HuH-7.5 (cell line): ENCODE results near the gene RAB1A.
A peak's percentile ranks its signal among the peaks of the same experiment; 100 is the strongest.
"Not testable (repeated sequence)": the region's sequence is repeated elsewhere in the genome, so short reads cannot be mapped to it uniquely, and the experiment has no call there.

Experiments
- DNase-seq: peaks from one replicate; pipeline ENCODE4 v3.0.0; 2011; ENCODE audit warnings: low spot score

The RAB1A gene

DNA sequence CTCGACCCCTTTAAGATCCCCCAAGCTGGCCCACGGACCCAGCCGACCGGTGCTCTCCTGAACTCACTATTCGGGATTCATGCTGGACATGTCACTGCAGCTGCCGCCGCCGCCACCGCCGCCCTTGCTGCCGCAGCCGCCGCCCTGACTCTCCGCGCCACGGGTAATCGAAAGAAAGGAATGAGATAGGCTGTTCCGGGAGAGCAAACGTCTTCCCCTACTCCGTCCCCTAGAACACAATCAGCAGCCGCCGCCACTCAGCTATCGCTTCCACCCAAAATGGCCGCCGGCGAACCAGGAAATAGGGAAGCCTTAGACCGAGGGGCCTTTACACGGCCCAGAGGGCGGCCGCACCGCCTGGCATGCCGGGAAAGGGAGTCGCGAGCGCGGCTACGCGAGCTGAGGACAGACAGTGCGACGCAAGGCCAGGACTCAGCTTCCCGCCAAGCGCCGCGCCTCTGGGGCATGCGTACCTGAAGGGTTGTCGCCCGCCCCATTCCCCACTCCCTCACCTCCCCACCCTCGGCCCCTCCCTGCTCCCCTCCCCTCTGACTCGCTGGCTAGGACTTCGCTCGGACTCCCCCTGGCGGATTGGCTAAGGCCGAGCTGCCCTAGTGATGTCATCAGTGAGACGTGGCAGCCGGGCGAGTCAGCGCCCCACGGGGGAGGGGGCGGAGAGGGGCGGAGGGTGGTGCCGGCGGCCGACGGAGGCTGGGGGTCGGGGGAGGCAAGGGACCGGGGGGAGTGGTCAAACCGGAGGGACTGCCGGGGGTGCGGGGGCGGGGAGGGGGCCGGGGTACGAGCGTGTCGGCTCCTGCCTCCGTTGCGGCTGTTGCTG lies at the start of gene RAB1A:
TSS of gene RAB1A (minus strand) at position 281 of the 838 bp plus-strand sequence. CDS start at position 90, 191 bp downstream.
- DNase-seq: peak; percentile 89

DNA sequence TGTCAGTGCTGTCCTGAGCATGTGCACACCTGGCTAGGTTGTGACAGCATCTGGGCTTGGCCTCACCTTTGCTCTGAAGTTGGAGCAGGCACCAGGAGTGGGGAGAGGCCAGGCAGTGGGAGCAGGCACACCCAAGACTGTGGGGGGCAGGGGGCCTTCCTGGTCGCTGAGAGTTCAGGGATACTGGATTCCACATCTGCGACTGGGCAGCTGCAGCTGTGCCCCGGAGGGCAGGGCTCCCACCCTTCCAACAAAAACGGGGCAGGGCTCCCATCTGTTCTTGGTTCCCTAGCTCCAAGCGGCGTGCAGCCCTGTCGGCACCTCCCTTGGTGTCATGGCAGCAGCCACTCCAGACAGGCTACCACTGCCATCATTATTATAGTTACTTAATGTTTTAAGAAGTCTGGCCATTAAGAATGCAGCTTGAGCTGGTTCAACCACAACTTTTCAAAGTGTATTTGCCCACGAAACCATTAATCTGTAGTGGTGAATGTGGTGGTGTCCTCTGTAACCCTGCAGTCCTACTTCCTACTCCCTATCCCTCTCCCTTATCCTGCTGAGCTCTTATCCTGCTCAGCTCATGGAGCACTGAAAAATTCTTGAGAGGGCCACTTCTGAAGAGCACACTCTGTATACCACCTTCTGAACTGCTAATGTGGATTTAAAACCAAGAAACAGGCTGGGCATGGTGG lies 48.0 kb upstream of the RAB1A start:
- DNase-seq: no peak

DNA sequence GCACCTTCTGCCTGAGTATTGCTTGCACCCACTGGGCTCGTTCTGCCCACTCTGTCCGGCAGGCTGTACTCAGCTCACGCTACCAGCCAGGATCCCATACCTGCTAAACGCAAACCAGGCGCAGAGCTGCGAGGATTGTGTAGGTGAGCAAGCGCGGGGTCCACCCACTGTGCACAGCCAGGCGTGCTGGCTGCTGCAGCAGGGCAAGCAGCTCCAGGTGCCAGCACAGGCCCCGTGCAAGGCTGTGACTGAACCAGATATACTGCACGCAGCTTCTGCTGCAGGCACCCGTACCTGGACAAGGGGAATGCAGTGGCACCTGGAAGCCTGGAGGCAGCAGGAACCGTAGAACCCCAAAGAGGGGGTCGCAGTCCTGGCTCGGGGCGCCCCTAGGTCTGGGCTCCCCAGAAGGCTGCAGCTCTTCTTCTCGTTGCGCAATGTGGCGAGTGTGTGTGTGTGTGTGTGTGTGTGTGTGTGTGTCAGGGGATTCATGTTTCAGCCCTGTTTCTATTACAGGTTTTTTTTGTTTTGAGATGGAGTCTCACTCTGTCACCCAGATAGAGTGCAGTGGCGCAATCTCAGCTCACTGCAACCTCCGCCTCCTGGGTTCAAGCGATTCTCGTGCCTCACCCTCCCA lies 46.1 kb upstream of the RAB1A start:
- DNase-seq: no peak

DNA sequence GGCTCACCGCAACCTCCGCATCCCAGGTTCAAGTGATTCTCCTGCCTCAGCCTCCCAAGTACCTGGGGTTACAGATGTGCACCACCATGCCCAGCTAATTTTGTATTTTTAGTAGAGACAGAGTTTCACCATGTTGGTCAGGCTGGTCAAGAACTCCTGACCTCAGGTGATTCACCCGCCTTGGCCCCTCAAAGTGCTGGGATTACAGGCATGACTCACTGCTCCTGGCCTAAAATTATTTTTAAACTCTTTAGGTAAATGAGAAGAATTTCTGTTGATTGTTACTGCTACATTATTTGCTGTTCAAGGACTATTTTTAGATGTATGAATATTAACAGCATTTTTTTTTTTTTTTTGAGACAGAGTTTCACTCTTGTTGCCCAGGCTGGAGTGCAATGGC lies 44.1 kb upstream of the RAB1A start:
- DNase-seq: not testable (repeated sequence)

DNA sequence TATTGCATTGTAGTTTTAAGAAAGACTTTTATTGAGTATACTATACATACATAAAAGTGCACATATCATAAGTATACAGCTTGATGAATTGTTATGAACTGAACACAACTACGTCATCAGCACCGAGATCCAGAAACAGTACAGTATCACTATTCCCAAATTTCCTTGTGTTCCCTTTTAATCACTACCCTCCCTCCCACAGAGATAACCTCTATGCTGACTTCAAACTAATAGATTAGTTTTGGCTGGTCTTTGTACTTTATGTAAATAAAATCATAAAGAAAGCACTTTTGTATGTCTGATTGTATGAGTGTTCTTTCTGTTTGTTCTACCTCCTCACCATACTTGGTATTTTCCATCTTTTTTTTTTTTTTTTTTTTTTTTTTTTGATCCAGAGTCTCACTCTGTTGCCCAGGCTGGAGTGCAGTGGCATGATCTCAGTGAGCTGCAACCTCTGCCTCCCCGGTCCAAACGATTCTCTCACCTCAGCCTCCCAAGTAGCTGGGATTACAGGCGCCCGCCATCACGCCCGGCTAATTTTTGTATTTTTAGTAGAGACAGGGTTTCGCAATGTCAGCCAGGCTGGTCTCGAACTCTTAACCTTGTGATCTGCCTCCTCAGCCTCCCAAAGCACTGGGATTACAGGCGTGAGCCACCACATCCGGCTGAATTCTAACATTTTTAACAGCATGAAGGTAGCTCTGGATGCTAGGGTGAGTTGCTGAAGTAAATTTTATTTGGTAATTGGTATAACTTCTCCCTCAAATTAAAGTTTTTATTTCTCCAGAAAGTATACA lies 43.3 kb upstream of the RAB1A start:
- DNase-seq: no peak

DNA sequence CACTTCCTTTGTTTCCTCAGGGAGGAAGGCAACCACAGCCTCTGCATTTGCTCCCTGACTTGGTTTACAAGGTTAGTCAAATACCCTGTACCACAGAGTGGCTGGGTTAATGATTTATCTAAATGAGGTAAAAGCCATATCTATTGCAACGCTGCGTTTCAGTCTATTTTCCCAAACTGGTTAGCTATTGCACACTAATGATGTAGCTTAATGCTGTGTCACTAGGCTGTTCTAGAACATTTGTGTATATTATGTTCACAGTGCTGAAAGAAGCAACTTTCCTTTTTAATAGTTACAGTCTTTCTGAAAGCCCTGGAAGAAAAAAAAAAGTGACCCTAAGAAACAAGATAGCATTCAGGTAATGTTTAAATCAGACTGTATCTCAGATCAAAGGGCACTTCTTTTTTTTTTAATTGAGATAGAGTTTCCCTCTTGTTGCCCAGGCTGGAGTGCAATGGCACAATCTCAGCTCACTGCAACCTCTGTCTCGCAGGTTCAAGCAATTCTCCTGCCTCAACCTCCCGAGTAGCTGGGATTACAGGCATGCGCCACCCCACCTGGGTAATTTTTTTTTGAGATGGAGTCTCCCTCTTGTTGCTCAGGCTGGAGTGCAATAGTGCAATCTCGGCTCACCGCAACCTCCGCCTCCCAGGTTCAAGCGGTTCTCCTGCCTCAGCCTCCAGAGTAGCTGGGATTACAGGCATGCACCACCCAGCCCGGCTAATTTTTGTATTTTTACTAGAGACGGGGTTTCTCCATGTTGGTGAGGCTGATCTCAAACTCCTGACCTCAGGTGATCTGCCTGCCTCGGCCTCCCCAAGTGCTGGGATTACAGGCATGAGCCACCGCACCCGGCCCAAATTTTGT lies 40.9 kb upstream of the RAB1A start:
- peak; percentile 41 for DNase-seq

DNA sequence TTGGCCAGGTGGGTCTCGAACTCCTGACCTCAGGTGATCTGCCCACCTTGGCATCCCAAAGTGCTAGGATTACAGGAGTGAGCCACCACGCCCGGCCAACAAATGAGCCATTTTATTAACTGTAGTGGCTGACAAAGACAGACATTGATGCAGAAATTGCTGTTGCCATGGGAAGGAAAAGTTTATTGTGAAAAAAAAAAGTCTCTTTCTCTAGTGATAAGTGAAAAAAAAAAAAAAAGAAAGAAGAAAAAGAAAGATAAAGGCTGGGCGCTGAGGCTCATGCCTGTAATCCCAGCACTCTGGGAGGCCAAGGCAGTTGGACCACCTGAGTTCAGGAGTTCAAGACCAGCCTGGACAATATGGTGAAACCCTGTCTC lies 39.8 kb upstream of the RAB1A start:
- DNase-seq: no peak

DNA sequence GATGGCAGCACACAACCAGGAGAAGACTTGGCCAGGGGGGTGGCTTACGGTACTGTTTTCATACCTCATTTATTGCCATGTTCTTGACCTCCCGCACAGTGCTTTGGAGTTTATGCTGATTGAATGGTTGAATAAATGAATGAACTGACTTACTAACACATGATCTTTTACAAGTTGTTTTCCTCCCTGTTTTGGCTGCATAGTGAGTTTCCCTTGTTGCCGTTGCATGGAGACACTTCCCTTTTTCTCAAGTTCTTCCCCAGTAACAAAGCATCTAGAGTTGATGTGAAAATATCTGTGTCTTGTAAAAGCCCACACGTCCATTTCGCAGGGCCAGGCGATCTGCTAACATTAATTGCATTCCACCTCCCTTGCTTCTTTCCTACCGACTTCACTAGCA lies 35.7 kb upstream of the RAB1A start:
- DNase-seq: no peak

DNA sequence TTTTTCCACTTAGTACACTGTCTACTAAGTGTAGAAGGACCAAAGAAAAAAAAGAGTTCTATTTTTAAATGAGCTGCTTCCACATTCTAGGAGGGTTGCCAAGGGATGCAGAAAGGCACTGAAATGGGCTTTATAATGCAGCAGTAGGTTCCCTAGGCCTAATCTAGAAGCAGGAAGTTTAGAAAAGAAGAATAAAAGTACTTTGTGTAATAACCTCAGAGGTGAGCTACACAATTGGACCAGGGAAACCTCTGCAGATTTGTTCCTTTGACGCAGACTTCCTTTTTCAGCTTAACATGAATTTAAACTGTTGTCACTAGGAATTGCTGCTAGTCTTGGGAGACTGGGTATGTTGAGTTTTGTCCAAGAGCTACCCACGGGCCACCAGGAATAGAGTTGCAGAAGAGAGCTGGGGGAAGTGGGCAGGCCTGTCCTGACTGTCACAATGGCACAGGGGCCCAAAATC lies 34.6 kb upstream of the RAB1A start:
- DNase-seq: no peak

DNA sequence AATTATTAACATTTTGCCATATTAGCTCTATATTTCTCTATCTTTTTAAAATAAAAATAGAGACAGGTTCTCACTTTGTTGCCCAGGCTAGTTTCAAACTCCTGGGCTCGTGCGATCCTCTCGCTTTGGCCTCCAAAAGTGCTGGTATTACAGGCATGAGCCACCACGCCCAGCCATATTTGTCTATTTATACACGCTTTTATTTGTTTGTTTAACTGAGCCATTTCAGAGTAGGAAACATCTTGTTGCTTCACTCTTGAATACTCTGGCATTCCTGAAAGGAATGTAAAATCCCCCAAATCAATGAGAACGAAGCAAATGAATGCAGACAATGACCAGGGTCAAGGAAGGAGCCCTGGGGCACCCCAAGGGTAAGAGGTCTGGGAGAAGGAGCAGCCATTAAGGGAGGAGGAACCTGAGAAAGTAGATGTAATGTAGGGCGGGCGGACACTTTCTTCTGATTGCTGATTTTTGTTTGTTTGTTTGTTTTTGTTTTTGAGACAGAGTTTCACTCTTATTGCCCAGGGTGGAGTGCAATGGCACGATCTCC lies 31.7 kb upstream of the RAB1A start:
- no peak for DNase-seq

DNA sequence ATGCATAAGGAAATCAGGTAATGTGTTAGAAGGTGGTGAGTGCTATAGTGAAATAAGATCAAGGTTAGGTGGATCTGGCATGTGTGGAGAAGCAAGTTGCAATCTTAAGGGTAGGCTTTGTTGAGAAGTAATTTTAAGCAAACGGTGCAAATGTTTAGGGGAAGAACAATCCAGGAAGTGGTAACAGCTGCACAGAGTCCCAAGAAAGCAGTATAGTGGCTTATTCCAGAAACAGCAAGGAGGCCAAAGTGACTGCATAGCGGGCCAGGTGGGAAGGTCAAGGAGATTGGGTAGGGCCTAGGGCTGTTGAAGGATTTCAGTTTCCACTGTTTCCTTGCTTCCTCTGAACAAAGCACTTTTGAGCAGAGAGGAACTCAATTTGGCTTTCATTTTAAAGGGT lies 30.0 kb upstream of the RAB1A start:
- DNase-seq: no peak

DNA sequence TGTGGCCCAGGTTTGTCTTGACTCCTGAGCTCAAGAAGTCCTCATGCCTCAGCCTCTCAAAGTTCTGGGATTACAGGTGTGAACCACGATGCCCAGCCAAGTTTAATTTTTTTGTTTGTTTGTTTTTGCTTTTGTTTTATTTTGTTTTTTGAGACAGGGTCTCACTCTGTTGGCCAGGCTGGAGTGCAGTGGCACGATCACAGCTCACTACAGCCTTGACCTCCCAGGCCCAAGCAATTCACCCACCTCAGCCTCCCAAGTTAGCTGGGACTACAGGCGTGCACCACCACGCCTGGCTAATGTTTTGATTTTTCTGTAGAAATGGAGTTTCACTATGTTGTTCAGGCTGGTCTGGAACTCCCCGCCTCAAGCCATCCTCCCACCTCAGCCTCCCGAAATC lies 29.4 kb upstream of the RAB1A start:
- DNase-seq: no peak

DNA sequence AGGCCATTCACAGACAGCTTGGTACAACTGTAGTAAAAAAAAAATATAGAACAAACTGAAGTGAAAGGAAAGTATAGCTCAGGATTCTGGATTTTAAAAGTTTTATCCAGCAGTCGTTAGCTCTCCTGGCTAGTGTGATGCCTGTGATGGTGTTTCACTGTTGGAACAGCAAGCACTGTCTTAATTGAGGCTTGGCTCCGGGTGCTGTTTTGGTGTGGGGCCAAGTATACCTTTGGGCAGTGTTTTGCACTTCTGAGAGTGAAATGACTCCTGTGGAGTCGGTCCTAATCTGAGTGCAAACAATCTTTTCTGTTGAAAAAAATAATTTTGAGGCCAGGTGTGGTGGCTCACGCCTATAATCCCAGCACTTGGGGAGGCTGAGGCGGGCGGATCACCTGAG lies 28.7 kb upstream of the RAB1A start:
- no peak for DNase-seq

DNA sequence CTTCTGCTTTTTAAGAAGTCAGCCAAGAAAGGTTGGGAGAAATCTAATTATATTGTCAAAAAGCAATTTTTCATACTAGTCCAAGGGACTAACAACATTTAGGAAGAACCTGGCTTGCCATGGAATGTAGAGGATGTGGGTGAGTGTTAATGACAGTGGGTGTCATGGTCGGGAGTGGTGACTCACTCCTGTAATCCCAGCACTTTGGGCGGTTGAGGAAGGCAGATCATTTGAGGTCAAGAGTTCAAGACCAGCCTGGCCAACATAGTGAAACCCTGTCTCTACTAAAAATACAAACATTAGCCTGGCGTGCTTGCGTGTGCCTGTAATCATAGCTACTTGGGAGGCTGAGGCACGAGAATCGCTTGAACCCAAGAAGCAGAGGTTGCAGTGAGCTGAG lies 27.9 kb upstream of the RAB1A start:
- not testable (repeated sequence) for DNase-seq

DNA sequence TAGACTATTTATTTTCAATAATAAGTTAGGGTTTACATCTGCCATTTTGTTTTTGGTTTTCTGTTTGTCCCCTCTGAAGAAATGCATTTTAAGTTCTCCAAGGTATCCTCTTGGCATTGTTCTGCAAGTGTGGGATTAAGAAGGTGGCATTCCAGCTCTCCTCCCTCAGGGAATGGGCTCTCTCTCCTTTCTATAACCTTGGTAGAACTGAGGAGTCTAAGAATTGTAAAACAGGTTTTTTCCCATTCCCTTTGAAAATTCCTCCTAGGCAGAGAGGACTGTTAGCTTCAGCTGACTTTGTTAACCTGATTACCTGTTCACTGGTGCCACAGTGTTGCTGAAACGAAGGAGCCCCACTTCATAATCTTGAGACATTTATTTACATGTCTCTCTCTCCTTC lies 26.1 kb upstream of the RAB1A start:
- no peak for DNase-seq

DNA sequence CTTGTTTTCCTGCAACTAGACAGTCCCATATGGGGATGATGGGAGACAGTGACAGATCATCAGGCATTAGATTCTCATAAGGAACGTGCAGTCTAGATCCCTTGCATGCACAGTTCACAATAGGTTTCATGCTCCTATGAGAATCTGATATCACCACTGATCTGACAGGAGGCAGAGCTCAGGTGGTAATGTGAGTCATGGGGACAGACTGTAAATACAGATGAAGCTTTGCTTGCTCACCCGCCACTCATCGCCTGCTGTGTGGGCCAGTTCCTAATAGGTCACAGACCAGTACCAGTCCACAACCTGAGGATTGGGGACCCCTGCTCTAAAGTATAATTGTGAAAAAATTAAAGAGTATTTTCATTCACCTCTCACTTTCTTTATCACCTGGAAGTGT lies 23.6 kb upstream of the RAB1A start:
- no peak for DNase-seq

DNA sequence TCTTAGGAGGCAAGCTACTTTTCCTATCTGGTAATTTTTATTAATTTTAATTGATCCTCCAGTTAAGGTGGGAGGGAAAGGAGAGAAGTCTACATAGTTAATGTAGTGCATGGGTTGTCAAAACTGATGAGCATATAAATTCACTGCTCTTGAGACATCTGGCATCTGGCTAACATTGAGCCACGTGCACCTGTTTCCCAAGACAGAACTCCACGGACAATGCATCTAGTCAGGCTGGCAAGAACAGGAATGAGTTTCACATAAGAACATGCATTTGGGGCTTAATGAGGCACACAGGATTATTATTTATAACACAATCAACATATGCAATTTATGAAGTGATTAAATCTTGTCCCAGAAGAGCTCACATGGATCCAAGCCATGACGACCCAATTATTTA lies 16.2 kb upstream of the RAB1A start:
- DNase-seq: no peak

DNA sequence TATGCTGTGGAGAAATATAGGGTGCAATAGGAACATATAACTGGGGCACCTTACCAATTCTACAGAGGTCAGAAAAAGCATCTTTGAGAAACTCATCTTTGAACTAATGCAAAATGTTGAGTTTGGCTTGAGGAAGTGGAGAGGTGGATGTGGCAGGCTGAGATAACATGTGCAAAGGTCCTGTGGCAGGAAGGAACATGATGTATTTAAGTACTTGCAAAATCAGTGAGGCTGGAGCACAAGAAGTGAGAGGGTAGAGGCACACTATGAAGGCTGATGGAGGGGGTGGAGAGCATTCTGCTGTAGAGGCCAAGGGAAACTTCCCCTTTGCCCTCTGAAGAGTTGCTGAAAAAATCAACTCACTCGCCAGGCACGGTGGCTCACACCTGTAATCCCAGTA lies 14.7 kb upstream of the RAB1A start:
- DNase-seq: no peak

DNA sequence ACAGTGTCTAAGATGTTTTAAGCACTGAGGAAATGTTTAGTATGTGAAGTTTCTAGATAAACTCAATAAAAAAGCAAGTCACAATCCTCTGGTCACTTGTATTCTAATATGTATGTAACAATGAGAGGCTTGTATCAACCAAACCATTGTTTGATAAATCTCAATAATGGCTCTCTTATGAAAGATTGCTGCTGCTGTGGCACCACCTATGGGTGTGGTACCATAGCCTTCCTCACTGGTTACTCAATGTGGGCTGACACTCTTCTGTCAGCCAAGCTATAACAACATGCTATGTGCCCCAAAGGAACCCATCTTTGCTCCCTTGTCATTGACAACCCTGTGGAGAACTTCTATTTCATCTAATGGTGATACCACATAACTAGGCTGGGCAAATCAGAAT lies 12.6 kb upstream of the RAB1A start:
- no peak for DNase-seq

DNA sequence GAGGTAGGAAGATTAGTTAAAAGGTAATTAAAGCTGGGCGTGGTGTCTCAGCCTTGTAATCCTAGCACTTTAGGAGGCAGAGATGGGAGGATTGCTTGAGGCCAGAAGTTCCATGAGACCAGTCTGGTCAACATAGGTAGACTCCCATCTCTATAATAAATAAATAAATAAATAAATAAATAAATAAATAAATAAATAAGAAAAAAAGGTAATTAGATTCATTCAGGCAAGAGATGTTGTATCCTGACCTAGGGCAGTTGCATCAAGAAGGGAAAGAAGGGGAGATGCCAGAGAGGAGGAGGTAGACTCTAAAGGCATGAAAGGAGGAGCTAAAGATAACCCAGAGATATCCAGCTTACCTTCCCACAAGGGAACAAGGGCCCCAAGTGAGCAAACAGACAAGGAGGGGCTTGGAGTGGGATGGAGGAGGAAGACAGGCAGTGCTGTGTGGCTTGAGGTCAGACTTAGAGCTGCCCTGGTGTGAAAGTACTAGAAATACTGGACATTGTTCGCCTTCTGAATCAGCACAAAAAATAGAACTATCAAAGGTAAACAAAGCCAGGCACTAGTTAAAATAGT lies 7.4 kb upstream of the RAB1A start:
- DNase-seq: no peak

DNA sequence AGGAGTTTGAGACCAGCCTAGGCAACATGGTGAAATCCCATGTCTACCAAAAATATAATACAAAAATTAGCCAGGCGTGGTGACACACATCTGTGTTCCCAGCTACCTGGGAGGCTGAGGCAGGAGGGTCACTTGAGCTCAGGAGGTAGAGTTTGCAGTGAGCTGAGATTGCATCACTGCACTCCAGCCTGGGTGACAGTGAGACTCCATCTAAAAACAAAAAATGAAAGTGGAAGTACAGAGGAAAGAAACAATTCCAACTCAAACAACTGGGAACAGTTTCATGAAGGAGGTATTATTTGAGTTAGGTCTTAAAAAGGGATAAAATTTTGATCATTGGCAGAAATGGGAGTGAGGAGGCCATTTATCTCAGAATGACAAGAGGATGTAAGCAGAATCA lies 6.3 kb upstream of the RAB1A start:
- DNase-seq: no peak
